Transverse colon (tissue), 4 donors: Measurements from ENCODE around the gene SLC19A1.

Experiments
- EP300 ChIP-seq: sonication (generic); formaldehyde crosslinking; IDR thresholded peaks from one replicate; pipeline ENCODE4 v1.6.1; 2017; ENCODE audit warnings: antibody characterized with exemption, low read depth
- POLR2A ChIP-seq: fragments of 450-650 bp; IDR thresholded peaks from one replicate; pipeline ENCODE4 v1.6.1; 2016; ENCODE audit warnings: antibody characterized with exemption, mild to moderate bottlenecking, moderate library complexity
- POLR2AphosphoS5 ChIP-seq, 3 donors: sonication (generic); formaldehyde crosslinking; IDR thresholded peaks; one replicate each; pipeline ENCODE4 v1.6.1; 2016; ENCODE audit warnings: antibody characterized with exemption in 3 of 3
- TF ChIP-seq, protein P1 (sequence below), 5 experiments: fragments of 200-600 bp in 3 of 5; fragments of 450-650 bp in 2 of 5; sonication (generic) in 3 of 5; IDR thresholded peaks; 1 replicate in 2 of 5; 2 replicates in 3 of 5; pipeline ENCODE4 v1.5.1; 2016 to 2017; ENCODE audit warnings: antibody characterized with exemption in 5 of 5, inconsistent platforms in 3 of 5, mild to moderate bottlenecking in 2 of 5, moderate library complexity in 1 of 5

GRCh38 chr21:45542667-45543370 lies 579 bp upstream of the SLC19A1 start:
- TF ChIP-seq POLR2AphosphoS5 (IDR thresholded peaks at IDR 0.05) (no peak), EP300 (no peak), POLR2A (no peak)
- TF ChIP-seq, protein P1, sequence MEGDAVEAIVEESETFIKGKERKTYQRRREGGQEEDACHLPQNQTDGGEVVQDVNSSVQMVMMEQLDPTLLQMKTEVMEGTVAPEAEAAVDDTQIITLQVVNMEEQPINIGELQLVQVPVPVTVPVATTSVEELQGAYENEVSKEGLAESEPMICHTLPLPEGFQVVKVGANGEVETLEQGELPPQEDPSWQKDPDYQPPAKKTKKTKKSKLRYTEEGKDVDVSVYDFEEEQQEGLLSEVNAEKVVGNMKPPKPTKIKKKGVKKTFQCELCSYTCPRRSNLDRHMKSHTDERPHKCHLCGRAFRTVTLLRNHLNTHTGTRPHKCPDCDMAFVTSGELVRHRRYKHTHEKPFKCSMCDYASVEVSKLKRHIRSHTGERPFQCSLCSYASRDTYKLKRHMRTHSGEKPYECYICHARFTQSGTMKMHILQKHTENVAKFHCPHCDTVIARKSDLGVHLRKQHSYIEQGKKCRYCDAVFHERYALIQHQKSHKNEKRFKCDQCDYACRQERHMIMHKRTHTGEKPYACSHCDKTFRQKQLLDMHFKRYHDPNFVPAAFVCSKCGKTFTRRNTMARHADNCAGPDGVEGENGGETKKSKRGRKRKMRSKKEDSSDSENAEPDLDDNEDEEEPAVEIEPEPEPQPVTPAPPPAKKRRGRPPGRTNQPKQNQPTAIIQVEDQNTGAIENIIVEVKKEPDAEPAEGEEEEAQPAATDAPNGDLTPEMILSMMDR (IDR thresholded peaks at IDR 0.05): no peak
